ENCODE data around the gene PTPRU.

- TF ChIP-seq CTCF (IDR thresholded peaks at IDR 0.05; ENCODE audit: low read depth, low read length, poor library complexity, severe bottlenecking), result no peak
- no peak for TF ChIP-seq EZH2phosphoT487 (IDR thresholded peaks at IDR 0.05; ENCODE audit: borderline replicate concordance, low read length)
Measured at GRCh38 chr1:29305943-29306342, 69.6 kb downstream of the PTPRU start.
